H9 (cell line): Measurements from ENCODE around the gene WDPCP. TPM values are rescaled to one million over a fixed set of nuclear protein-coding genes. Genes with fewer than 3 reads are reported as not detected.

Experiments
- DNase-seq: peaks from one replicate; pipeline ENCODE4 v3.0.0-alpha.2; 2017
- H2AFZ ChIP-seq: one replicate; pipeline ENCODE4 v1.6.1; 2013; ENCODE audit warnings: mild to moderate bottlenecking, low read length, control low read depth, moderate library complexity
- H2AK5ac ChIP-seq: 2 replicates; pipeline ENCODE4 v1.6.1; 2013; ENCODE audit warnings: low read length, control low read depth, mixed read lengths; ENCODE audit not compliant: insufficient read length
- H2BK120ac ChIP-seq: one replicate; pipeline ENCODE4 v1.6.1; 2013; ENCODE audit warnings: low read depth, mild to moderate bottlenecking, low read length, control low read depth, inconsistent platforms; ENCODE audit not compliant: poor library complexity, severe bottlenecking
- H2BK12ac ChIP-seq: 2 replicates; pipeline ENCODE4 v1.6.1; 2013; ENCODE audit warnings: low read length, control low read depth, mixed read lengths, low read depth; ENCODE audit not compliant: insufficient read length
- H2BK15ac ChIP-seq: 2 replicates; pipeline ENCODE4 v1.6.1; 2013; ENCODE audit warnings: low read depth, low read length, control low read depth
- H2BK20ac ChIP-seq: one replicate; pipeline ENCODE4 v1.6.1; 2013; ENCODE audit warnings: low read depth, mild to moderate bottlenecking, low read length, control low read depth, inconsistent platforms; ENCODE audit not compliant: poor library complexity, severe bottlenecking
- H2BK5ac ChIP-seq: 2 replicates; pipeline ENCODE4 v1.6.1; 2013; ENCODE audit warnings: low read length, control low read depth, mixed read lengths; ENCODE audit not compliant: insufficient read length
- H3K14ac ChIP-seq: 2 replicates; pipeline ENCODE4 v1.6.1; 2013; ENCODE audit warnings: low read length, control low read depth; ENCODE audit not compliant: insufficient read depth
- H3K18ac ChIP-seq: 2 replicates; pipeline ENCODE4 v1.6.1; 2013; ENCODE audit warnings: low read depth, mild to moderate bottlenecking, mixed read lengths, low read length, control low read depth; ENCODE audit not compliant: insufficient read length
- H3K23ac ChIP-seq: 2 replicates; pipeline ENCODE4 v1.6.1; 2013; ENCODE audit warnings: low read length, control low read depth, mixed read lengths, low read depth; ENCODE audit not compliant: insufficient read length
- H3K23me2 ChIP-seq: 2 replicates; pipeline ENCODE4 v1.6.1; 2013; ENCODE audit warnings: low read depth, mild to moderate bottlenecking, mixed read lengths, low read length, control low read depth; ENCODE audit not compliant: insufficient read length, poor library complexity, severe bottlenecking
- H3K27ac ChIP-seq: 2 replicates; pipeline ENCODE4 v1.5.1; 2013; ENCODE audit warnings: low read length, control low read depth, mixed read lengths, low read depth; ENCODE audit not compliant: insufficient read length
- H3K27me3 ChIP-seq: 2 replicates; pipeline ENCODE4 v1.6.1; 2013; ENCODE audit warnings: low read length, control low read depth, inconsistent platforms; ENCODE audit not compliant: insufficient read depth
- H3K4ac ChIP-seq: 2 replicates; pipeline ENCODE4 v1.6.1; 2013; ENCODE audit warnings: low read depth, mild to moderate bottlenecking, control low read depth, inconsistent platforms, low read length, moderate library complexity
- H3K4me1 ChIP-seq: 2 replicates; pipeline ENCODE4 v1.6.1; 2013; ENCODE audit warnings: low read length, control low read depth, inconsistent platforms; ENCODE audit not compliant: insufficient read depth
- H3K4me2 ChIP-seq: 2 replicates; pipeline ENCODE4 v1.6.1; 2013; ENCODE audit warnings: low read length, control low read depth, mixed read lengths; ENCODE audit not compliant: insufficient read length, insufficient read depth
- H3K56ac ChIP-seq: 2 replicates; pipeline ENCODE4 v1.6.1; 2013; ENCODE audit warnings: low read depth, mild to moderate bottlenecking, mixed read lengths, low read length, control low read depth; ENCODE audit not compliant: insufficient read length
- H3K79me1 ChIP-seq: 2 replicates; pipeline ENCODE4 v1.6.1; 2013; ENCODE audit warnings: low read depth, mild to moderate bottlenecking, moderate library complexity, low read length, control low read depth, inconsistent platforms; ENCODE audit not compliant: insufficient read depth, poor library complexity, severe bottlenecking
- H3K79me2 ChIP-seq: 2 replicates; pipeline ENCODE4 v1.6.1; 2013; ENCODE audit warnings: low read length, control low read depth, inconsistent platforms; ENCODE audit not compliant: insufficient read depth
- H3K9ac ChIP-seq: 2 replicates; pipeline ENCODE4 v1.6.1; 2013; ENCODE audit warnings: low read length, control low read depth, mixed read lengths; ENCODE audit not compliant: insufficient read length; ENCODE audit errors: extremely low read depth
- H3K9me3 ChIP-seq: one replicate; pipeline ENCODE4 v1.6.1; 2013; ENCODE audit warnings: low read depth, low read length, inconsistent platforms; ENCODE audit not compliant: control insufficient read depth
- H3T11ph ChIP-seq: one replicate; pipeline ENCODE4 v1.6.1; 2013; ENCODE audit warnings: mild to moderate bottlenecking, low read length, control low read depth, inconsistent platforms
- H4K20me1 ChIP-seq: one replicate; pipeline ENCODE4 v1.6.1; 2013; ENCODE audit not compliant: control insufficient read depth, insufficient read length, insufficient read depth
- H4K5ac ChIP-seq: 2 replicates; pipeline ENCODE4 v1.6.1; 2013; ENCODE audit warnings: low read depth, mild to moderate bottlenecking, mixed read lengths, low read length, control low read depth; ENCODE audit not compliant: insufficient read length
- H4K8ac ChIP-seq: replicated peaks from 2 replicates; pipeline ENCODE4 v1.6.1; 2013; ENCODE audit warnings: low read length, control low read depth, mixed read lengths, low read depth; ENCODE audit not compliant: insufficient read length
- H4K91ac ChIP-seq: 2 replicates; pipeline ENCODE4 v1.6.1; 2013; ENCODE audit warnings: low read depth, mild to moderate bottlenecking, moderate library complexity, mixed read lengths, low read length, control low read depth; ENCODE audit not compliant: insufficient read length
- H3K27ac Mint-ChIP-seq, 3 experiments: 2 replicates in 2 of 3; 3 replicates in 1 of 3; pipeline ENCODE4 v1.8.0; 2020 to 2021; ENCODE audit warnings: mixed read lengths in 3 of 3, mild to moderate bottlenecking in 1 of 3, moderate library complexity in 1 of 3
- H3K27me3 Mint-ChIP-seq: 2 replicates; pipeline ENCODE4 v1.8.0; 2021; ENCODE audit warnings: low read depth, mild to moderate bottlenecking, moderate library complexity, mixed read lengths
- H3K36me3 Mint-ChIP-seq, 3 experiments: 2 replicates in 2 of 3; 3 replicates in 1 of 3; pipeline ENCODE4 v1.8.0; 2020 to 2021; ENCODE audit warnings: low read depth in 3 of 3, mixed read lengths in 3 of 3; ENCODE audit not compliant: insufficient read depth in 1 of 3
- H3K4me1 Mint-ChIP-seq, 2 experiments: 2 replicates each; pipeline ENCODE4 v1.8.0; 2020; ENCODE audit warnings: mixed read lengths in 2 of 2
- H3K4me3 Mint-ChIP-seq, 2 experiments: 2 replicates in 1 of 2; 3 replicates in 1 of 2; pipeline ENCODE4 v1.8.0; 2020 to 2021; ENCODE audit warnings: mild to moderate bottlenecking in 2 of 2, mixed read lengths in 2 of 2, moderate library complexity in 1 of 2
- H3K9me3 Mint-ChIP-seq, 2 experiments: 2 replicates in 1 of 2; 3 replicates in 1 of 2; pipeline ENCODE4 v1.8.0; 2020; ENCODE audit warnings: mild to moderate bottlenecking in 2 of 2, mixed read lengths in 2 of 2, moderate library complexity in 1 of 2
- CTCF ChIP-seq: fragments of 200-600 bp; sonication (generic); conservative IDR thresholded peaks from 3 replicates; pipeline ENCODE4 v1.8.0; 2021; ENCODE audit warnings: antibody characterized with exemption, mild to moderate bottlenecking
- WGBS: extraction: QIAGEN DNeasy Blood & Tissue Kit; methylation state at CpG from one replicate; pipeline ENCODE4 v1.1.7; 2013; ENCODE audit warnings: missing lambda C conversion rate, low lambda C conversion rate, mixed read lengths; ENCODE audit not compliant: insufficient read length; ENCODE audit errors: extremely low coverage; 5-methylcytosine and 5-hydroxymethylcytosine counted together
- total RNA-seq: library from RNA; stranded (reverse); gene quantifications from 2 replicates; pipeline ENCODE4 v1.2.1, GENCODE V29; 2021

Gene WDPCP
- total RNA-seq, 1 experiment from 2014 or later, result 22.4 TPM

DNA sequence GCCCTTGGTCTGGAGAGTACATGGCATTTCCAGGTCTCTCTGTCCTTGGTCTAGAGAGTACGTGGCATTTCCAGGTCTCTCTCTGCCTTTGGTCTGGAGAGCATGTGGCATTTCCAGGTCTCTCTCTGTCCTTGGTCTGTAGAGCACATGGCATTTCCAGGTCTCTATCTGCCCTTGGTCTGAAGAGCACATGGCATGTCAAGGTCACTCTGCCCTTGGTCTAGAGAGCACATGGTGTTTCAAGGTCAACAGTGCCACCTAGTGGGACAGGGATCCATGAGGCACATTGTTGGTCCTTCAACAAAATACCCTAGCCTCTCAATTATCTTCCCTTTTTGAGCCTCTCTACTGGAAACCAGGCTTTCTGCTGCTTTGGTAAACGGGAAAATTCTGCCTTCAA lies 287.4 kb downstream of the WDPCP start:
- Histone ChIP-seq H3K23me2 (no peaks in the 10 kb centered on the region), H2BK5ac (no peak overlapping the region), H3K9me3 (peaks cover 36% of the 10 kb centered on the region), H3K27ac (no peak overlapping the region), H2BK20ac (no peak overlapping the region), H3K4ac (no peak overlapping the region), H3K56ac (no peak overlapping the region), H4K20me1 (no peaks in the 10 kb centered on the region), H4K5ac (no peak overlapping the region), H3K23ac (no peak overlapping the region), H2BK12ac (no peak overlapping the region), H2BK120ac (no peak overlapping the region), H3K79me2 (no peaks in the 10 kb centered on the region), H3K14ac (no peak overlapping the region), H4K8ac (no peak overlapping the region), H2AFZ (no peak overlapping the region), H4K91ac (no peak overlapping the region), H2BK15ac (no peak overlapping the region), H3K79me1 (no peaks in the 10 kb centered on the region), H3K4me1 (no peaks in the 10 kb centered on the region), H3T11ph (no peak overlapping the region), H3K27me3 (no peaks in the 10 kb centered on the region), H3K18ac (no peak overlapping the region), H3K4me2 (no peak overlapping the region), H3K9ac (no peak overlapping the region), H2AK5ac (no peak overlapping the region)
- TF ChIP-seq CTCF, result peak; percentile 46; the same call in 1 of the 3 replicates
- peaks cover 59 to 87% (median 66%) of the 10 kb centered on the region in 3 experiments for H3K36me3 Mint-ChIP-seq
- no CpG with 5 or more reads among the region's 2 CpGs for WGBS
- H3K9me3 Mint-ChIP-seq, result peaks cover 61 to 70% of the 10 kb centered on the region in 2 experiments
- peak overlapping the region in 1 of 3 experiments; percentile 40; a peak in 1 of 7 replicates for H3K27ac Mint-ChIP-seq
- no peaks in the 10 kb centered on the region for H3K4me1 Mint-ChIP-seq
- H3K27me3 Mint-ChIP-seq, result no peaks in the 10 kb centered on the region; the same call in 1 of the 2 replicates
- DNase-seq, result no peak
- H3K4me3 Mint-ChIP-seq, result no peak overlapping the region
